Measurements from ENCODE around the gene ZBTB20.

ZBTB20 gene

GRCh38 chr3:114364806-114365654 lies 782.1 kb downstream of the ZBTB20 start:
- no peak for DNase-seq (ENCODE audit: low spot score)

GRCh38 chr3:114363554-114364202 lies 783.4 kb downstream of the ZBTB20 start:
- peak; percentile 75 for DNase-seq (ENCODE audit: low spot score)

- peak; percentile 43 for DNase-seq (ENCODE audit: low spot score)
Observed at GRCh38 chr3:114362815-114363214, 784.3 kb downstream of the ZBTB20 start.

- no peak for DNase-seq (ENCODE audit: low spot score)
Observed at GRCh38 chr3:114361391-114361790, 785.7 kb downstream of the ZBTB20 start.

- DNase-seq (ENCODE audit: low spot score), result no peak
Observed at GRCh38 chr3:114356525-114356924, 790.6 kb downstream of the ZBTB20 start.

GRCh38 chr3:114356066-114356465 lies 791.0 kb downstream of the ZBTB20 start:
- DNase-seq (ENCODE audit: low spot score), result no peak

- no peak for DNase-seq (ENCODE audit: low spot score)
Observed at GRCh38 chr3:114355653-114356052, 791.4 kb downstream of the ZBTB20 start.

GRCh38 chr3:114351822-114352145 lies 795.3 kb downstream of the ZBTB20 start:
- no peak for DNase-seq (ENCODE audit: low spot score)

GRCh38 chr3:114351123-114351821 lies 795.8 kb downstream of the ZBTB20 start:
- DNase-seq (ENCODE audit: low spot score), result no peak

GRCh38 chr3:114350690-114351089 lies 796.4 kb downstream of the ZBTB20 start:
- no peak for DNase-seq (ENCODE audit: low spot score)

GRCh38 chr3:114350271-114350670 lies 796.8 kb downstream of the ZBTB20 start:
- DNase-seq (ENCODE audit: low spot score), result no peak

- no peak for DNase-seq (ENCODE audit: low spot score)
Observed at GRCh38 chr3:114344492-114344891, 802.6 kb downstream of the ZBTB20 start.

- DNase-seq (ENCODE audit: low spot score), result no peak
Observed at GRCh38 chr3:114338651-114339357, 808.3 kb downstream of the ZBTB20 start.

GRCh38 chr3:114336857-114337256 lies 810.2 kb downstream of the ZBTB20 start:
- no peak for DNase-seq (ENCODE audit: low spot score)

GRCh38 chr3:114336122-114336697 lies 810.9 kb downstream of the ZBTB20 start:
- DNase-seq (ENCODE audit: low spot score), result no peak

- DNase-seq (ENCODE audit: low spot score), result no peak
Observed at GRCh38 chr3:114333923-114334240, 813.2 kb downstream of the ZBTB20 start.

- DNase-seq (ENCODE audit: low spot score), result no peak
Observed at GRCh38 chr3:114333180-114333922, 813.7 kb downstream of the ZBTB20 start.

- no peak for DNase-seq (ENCODE audit: low spot score)
Observed at GRCh38 chr3:114332342-114333179, 814.5 kb downstream of the ZBTB20 start.

- DNase-seq (ENCODE audit: low spot score), result no peak
Observed at GRCh38 chr3:114331710-114332109, 815.4 kb downstream of the ZBTB20 start.

GRCh38 chr3:114331007-114331406 lies 816.1 kb downstream of the ZBTB20 start:
- DNase-seq (ENCODE audit: low spot score), result no peak

GRCh38 chr3:114329823-114330222 lies 817.3 kb downstream of the ZBTB20 start:
- DNase-seq (ENCODE audit: low spot score), result no peak

All from AG20443 (cell line).